Gastrocnemius medialis (tissue), 4 donors: ENCODE measurements around the gene TEX19.

ENCODE experiments used
- POLR2A ChIP-seq, 2 donors: fragments of 450-650 bp; IDR thresholded peaks; one replicate each; pipeline ENCODE4 v1.6.1; 2017; ENCODE audit warnings: antibody characterized with exemption in 2 of 2, mild to moderate bottlenecking in 2 of 2, moderate library complexity in 2 of 2
- TF ChIP-seq, protein P1 (sequence below), 5 experiments: fragments of 450-650 bp in 3 of 5; fragments of 200-600 bp in 2 of 5; sonication (generic) in 2 of 5; IDR thresholded peaks in 4 of 5; conservative IDR thresholded peaks in 1 of 5; 1 replicate in 4 of 5; 2 replicates in 1 of 5; pipeline ENCODE4 v1.5.1; 2016 to 2019; ENCODE audit warnings: antibody characterized with exemption in 5 of 5, mild to moderate bottlenecking in 3 of 5, moderate library complexity in 3 of 5

- TF ChIP-seq, protein P1, sequence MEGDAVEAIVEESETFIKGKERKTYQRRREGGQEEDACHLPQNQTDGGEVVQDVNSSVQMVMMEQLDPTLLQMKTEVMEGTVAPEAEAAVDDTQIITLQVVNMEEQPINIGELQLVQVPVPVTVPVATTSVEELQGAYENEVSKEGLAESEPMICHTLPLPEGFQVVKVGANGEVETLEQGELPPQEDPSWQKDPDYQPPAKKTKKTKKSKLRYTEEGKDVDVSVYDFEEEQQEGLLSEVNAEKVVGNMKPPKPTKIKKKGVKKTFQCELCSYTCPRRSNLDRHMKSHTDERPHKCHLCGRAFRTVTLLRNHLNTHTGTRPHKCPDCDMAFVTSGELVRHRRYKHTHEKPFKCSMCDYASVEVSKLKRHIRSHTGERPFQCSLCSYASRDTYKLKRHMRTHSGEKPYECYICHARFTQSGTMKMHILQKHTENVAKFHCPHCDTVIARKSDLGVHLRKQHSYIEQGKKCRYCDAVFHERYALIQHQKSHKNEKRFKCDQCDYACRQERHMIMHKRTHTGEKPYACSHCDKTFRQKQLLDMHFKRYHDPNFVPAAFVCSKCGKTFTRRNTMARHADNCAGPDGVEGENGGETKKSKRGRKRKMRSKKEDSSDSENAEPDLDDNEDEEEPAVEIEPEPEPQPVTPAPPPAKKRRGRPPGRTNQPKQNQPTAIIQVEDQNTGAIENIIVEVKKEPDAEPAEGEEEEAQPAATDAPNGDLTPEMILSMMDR (IDR thresholded peaks at IDR 0.05 in 4 of 5, conservative IDR thresholded peaks at IDR 0.05 in 1 of 5), result no peak
- TF ChIP-seq POLR2A (IDR thresholded peaks at IDR 0.05), result no peak
Measured at GRCh38 chr17:82375359-82376041, 16.5 kb downstream of the TEX19 start.
